Glomerular visceral epithelial cell (primary cell): ENCODE data around the gene SPRR2B.
"Not testable (repeated sequence)": the region's sequence is repeated elsewhere in the genome, so short reads cannot be mapped to it uniquely, and the experiment has no call there.

Source experiments
- DNase-seq: peaks from one replicate; pipeline ENCODE4 v3.0.0-alpha.2; 2016; ENCODE audit errors: extremely low spot score

Gene SPRR2B

DNA sequence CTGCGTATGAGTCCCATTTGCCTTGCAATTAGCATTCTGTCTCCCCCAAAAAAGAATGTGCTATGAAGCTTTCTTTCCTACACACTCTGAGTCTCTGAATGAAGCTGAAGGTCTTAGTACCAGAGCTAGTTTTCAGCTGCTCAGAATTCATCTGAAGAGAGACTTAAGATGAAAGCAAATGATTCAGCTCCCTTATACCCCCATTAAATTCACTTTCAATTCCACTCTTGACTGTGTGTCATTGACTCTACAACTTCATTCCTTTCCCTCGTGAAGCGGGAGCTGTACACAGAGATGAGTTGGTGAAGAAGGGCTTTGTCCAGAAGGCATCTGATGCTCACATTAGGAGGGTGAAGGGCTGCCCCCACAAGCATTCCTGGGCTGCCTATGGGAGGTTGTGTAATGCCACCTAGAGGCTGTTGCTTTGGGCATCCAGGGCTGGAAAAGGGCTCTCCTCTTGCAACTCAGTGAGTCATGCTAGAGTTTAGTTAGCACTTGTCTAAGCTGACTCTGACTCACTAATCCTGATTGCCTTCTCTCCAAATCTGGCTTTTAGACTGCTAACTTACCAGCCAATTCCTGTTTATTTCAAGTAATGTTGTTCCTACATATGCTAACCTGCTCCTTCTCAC, 38.6 kb downstream of the SPRR2B start:
- DNase-seq = peak; percentile 24

DNA sequence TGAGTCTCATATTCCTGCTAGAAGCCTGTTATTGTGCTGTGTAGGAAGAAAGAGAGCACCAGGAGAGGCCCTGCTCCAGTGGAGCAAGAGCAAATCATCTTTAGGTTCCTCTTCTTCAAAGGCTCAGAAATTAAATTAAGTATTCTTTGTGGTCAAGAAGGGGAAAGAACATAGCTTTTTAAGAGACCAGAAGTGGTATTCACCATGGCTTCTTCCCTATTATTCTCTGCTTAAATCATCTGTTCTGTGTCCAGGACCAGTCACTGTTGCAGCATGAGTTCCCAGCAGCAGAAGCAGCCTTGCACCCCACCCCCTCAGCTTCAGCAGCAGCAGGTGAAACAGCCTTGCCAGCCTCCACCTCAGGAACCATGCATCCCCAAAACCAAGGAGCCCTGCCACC, 39.3 kb downstream of the SPRR2B start:
- no peak for DNase-seq

DNA sequence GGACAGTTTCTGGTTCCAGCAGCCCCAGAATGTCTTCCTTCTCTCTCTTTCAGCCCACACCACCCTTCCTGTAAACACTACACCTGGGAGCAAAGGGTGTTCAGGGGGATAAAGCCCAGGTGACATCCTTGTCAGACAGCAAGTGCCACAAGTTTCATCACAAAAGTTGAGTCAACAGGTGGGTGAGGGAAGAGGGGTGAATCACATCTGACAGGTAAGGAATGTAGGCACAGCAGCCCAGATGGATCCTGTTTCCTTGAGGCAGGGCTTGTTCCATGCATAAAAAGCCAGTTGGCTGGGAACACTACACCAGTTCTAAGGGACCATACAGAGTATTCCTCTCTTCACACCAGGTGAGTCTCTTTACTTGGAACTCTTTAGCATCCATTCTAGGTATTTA, 40.5 kb downstream of the SPRR2B start, which contains the start of gene SPRR1B:
SPRR1B (plus strand) TSS at position 309 of the 400 bp plus-strand sequence. CDS start 1,143 bp downstream, outside the sequence.
- DNase-seq = no peak

DNA sequence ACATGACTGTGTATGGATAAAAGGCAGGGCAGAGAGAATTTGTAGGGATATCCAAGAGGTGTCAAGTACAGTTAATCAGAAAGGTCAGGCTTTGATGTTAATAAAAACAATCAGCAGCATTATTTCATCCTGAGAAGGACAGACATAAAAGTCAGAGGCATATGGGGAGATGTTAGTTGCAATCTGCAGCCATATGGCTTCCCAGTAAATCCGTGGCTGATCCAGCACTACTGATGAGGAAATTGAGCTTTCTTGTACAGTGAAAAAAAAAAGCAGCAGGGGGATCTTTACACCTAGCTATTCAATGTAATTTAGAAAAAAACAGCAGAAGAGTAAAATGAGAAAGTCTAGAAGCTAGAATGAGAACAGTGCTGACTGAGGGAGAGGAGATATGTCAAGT, 42.6 kb downstream of the SPRR2B start:
- DNase-seq = no peak

DNA sequence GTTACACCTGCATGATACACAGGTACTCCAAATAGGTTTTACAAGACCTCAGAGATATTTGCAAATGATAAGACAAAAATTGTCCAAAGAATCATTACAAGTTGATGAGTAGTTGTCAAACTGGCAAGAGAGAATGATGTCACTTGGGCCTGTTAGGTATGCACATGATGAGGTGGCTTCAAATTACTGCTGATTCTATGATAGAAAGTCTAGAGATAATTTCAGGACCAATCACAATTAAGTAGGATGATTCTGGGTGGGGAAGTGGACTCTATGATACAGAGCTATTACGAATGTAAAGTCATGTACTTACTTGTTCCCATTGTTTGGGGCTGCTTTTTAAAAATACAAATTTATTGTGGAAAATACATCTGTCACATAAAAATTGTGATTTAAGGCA, 45.6 kb downstream of the SPRR2B start:
- DNase-seq = no peak

DNA sequence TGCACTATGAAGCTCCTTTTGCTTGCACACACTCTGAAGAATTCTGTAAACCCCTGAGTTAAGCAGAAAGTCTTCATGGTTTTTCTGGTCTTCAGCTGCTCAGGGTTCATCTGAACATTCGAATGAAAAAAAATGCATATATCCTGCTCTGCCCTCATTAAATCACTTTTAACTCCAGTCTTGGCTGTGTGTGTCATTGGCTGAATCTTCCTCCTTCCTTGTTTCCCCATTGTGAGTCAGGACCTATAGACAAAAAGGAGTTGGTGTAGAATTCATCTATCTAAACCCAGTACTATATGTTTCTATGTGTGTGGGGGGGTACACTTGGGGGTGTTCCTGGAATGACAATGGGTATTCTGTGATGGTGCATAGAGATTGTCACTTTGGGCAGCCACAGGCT, 47.0 kb downstream of the SPRR2B start:
- DNase-seq = no peak

DNA sequence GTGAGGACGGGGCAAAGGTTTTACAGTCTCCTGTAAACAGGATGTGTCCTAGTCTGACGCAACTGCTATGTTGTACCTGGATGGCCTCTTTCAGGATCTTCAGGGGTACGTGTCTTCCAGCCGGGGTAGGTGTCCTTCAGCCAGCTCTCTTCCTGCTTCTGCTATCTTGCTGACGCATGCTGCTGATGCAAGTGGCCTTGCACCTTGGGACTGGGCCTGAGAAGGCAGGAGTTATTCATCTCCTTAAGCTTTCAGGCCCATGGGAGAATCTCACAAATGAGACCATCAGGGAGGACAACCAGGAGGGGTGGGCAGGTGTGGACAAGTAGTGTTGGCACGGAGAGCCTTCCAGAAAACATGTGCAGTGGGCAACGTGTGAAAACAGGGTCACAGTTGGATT, 48.3 kb downstream of the SPRR2B start:
- no peak for DNase-seq

DNA sequence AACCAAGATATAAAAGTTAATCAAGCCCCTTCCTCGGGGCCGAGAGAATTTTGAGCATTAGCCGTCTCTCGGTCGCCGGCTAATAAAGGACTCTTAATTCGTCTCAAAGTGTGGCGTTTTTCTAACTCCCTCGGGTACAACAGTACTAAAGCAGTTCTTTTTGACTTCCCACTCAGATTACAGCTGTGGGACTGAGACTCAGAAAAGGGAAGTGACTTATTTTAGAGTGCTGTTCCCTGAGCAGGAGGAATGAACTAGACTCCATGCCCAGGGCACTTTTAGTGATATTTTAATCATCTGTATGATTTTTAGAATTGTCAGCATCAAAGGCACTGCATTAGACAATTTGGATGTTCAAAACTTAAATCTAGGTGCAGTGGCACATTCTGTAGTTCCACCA, 49.1 kb downstream of the SPRR2B start:
- DNase-seq = not testable (repeated sequence)

DNA sequence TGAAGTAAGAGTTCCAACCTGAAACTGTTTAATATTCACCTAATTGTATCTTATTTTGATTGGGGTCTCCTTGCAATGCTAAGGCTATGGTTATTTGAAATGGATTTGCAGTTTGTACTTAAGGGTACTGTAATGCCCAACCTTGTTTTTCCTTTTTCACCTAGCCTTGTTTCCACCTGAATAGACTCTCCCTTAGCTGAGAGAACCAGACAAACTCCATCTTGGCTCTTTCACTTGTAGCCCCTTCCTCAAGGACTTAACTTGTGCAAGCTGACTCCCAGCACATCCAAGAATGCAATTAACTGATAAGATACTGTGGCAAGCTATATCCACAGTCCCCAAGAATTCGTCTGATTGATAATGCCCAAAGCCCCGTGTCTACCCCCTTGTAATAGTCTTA, 49.6 kb downstream of the SPRR2B start:
- DNase-seq = not testable (repeated sequence)
